Head of caudate nucleus (tissue), 42 donors: ENCODE results near the gene ITGA8.
A peak's percentile ranks its signal among the peaks of the same experiment; 100 is the strongest.

Experiments
- DNase-seq, 42 donors: peaks; one replicate each; pipeline versions ENCODE4 v3.0.0 to v3.0.0-alpha.2; 2020 to 2021; ENCODE audit warnings: mixed read lengths in 7 of 42
- intact Hi-C: fragments of 100-400 bp; cut with DNase I; formaldehyde crosslinking; loops from one replicate; pipeline ENCODE4 v1.15.0; 2022

Gene ITGA8

DNA sequence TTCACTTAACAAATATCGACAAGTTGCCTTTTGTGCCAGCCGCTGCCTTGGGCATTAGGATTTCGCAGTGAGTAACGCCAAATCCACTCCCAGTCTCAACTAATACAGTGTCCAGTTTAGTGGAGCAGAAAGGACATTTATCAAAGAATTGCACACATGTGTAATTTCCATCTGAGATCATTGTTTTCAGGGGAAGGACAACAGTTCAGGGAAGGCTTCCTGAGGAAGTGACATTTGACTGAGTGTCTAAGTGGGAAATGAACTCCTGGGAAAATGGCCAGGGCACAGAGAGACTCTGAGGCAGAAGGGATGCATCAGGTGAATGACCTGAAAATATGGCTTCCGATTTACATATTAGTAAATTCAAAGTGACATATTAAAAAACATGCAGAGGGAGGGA lies 89.4 kb downstream of the ITGA8 start:
- intact Hi-C loops: no loop called here
- DNase-seq: no peak

- intact Hi-C loops: no loop called here
- DNase-seq: no peak
Measured at GRCh38 chr10:15627617-15628196, 92.0 kb downstream of the ITGA8 start.

DNA sequence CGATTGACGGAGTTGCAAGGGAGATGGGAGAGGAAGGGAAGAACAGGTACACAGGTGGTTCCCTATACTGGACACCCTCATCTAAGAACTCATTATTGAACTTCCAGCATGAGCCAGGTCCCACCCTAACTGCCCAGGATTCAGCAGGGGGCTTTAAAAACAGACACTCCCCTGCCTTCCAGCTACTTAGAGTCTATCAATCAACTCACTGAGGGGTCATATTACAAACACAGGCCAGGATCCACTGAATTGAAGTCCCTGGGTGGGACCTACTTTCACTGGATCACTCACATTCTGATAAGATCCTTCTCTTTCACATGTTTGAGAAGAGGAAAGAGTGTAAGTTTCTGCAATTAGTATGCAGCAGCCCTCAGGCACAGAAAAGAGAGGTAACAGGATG lies 92.8 kb downstream of the ITGA8 start:
- intact Hi-C loops: no loop called here
- no peak for DNase-seq

DNA sequence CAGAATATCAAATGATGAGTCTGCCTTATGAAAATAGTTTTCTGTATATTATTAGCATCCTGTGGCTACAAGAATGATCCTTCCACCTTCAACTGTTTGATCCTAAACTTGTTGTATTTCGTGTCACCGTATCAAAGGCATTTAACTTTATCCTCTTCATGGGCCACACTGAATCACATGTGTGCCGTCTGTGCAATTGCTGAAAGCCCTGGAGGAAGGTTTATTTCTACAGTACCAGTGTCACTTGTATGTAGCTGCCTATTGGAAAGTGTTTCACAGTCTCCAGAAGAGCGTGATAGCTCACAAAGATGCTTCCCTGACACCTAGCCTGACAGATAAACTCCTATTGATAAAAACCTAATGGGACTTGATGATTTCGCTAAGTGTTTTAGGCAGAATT lies 94.5 kb downstream of the ITGA8 start:
- intact Hi-C loops: no loop called here
- DNase-seq: no peak

- no peak for DNase-seq
Measured at GRCh38 chr10:15624401-15625196, 95.1 kb downstream of the ITGA8 start.

DNA sequence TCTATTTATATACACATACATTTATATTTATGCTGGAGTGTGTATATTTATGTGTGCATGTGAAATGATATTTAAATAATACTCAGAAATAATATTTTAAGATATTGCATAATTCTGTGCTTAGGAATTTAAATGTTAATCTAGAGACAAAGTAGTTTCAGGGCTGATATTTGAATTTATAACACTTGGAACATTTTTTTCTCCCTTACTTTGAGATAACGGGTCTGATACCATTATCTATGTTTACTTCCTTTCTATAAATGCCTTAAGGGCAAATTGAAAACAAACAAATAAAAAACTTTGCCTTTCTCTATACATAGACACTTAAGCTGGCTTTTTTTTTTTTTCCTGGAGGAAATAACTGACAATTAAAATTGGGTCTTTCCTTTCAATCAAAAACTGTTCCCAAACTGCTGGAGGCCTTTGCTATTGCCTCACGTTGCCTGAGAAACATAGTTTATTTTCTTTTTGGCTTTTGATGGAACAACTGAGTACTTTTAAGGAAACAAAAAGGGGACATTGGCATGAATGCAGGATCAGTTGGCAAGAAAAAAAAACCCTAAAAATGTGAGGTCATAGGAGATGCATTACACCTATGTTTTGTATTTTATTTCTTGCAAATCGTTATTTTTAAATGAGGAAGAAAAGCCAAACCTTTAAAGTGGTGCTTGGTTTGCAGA lies 98.7 kb downstream of the ITGA8 start:
- intact Hi-C loops: no loop called here
- no peak for DNase-seq

More at GRCh38 chr10:15624401-15625196, 95.1 kb downstream of the ITGA8 start:
- intact Hi-C loops: no loop called here

- no peak for DNase-seq
- intact Hi-C loops: no loop called here
Measured at GRCh38 chr10:15620337-15620736, 99.4 kb downstream of the ITGA8 start.

GRCh38 chr10:15609246-15609645 lies 110.5 kb downstream of the ITGA8 start:
- intact Hi-C loops: no loop called here
- DNase-seq: no peak

- intact Hi-C loops: no loop called here
Measured at GRCh38 chr10:15606377-15606776, 113.3 kb downstream of the ITGA8 start.

GRCh38 chr10:15605740-15606369 lies 113.9 kb downstream of the ITGA8 start:
- intact Hi-C loops: no loop called here
- DNase-seq: no peak

More at GRCh38 chr10:15606377-15606776, 113.3 kb downstream of the ITGA8 start:
- DNase-seq: no peak

GRCh38 chr10:15603446-15604011 lies 116.2 kb downstream of the ITGA8 start:
- intact Hi-C loops: no loop called here
- DNase-seq: no peak

DNA sequence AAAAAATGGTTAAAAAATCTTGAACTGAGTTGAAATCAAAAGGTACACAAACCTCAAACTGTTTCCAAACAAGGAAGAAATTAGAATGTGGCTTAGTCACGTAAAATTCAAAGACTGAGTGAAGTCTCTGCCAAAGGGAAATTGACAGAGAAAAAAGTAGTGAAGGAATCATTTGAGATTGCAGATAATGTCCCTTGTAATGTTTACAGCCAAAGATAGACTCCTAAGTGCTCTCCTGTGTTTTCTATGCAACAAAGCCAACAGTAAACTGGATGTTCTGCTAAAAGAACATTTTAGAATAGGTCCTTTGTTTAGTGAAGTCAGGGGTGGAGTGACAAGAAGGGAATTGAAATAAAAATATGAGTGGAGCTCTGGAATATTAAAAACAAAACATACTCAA lies 117.9 kb downstream of the ITGA8 start:
- intact Hi-C loops: no loop called here
- no peak for DNase-seq

DNA sequence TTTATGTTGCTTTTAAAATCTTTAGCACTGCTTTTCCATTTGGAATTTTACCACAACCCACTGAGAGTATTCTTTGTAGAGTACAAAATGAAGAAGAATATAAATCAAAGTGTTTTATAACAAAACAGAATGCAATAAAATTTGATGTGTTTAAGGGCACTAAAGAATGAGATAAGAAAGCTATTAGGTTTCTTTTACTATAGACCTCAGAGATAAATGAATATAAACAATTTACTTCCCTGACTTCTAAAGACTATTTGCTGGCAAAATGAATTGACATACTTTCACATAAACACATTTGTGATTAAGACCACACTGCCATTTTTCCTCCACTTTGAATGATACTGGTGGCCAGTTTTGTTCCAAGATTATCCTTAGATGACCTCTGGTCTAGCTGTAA lies 124.5 kb downstream of the ITGA8 start:
- intact Hi-C loops: no loop called here
- DNase-seq: no peak

DNA sequence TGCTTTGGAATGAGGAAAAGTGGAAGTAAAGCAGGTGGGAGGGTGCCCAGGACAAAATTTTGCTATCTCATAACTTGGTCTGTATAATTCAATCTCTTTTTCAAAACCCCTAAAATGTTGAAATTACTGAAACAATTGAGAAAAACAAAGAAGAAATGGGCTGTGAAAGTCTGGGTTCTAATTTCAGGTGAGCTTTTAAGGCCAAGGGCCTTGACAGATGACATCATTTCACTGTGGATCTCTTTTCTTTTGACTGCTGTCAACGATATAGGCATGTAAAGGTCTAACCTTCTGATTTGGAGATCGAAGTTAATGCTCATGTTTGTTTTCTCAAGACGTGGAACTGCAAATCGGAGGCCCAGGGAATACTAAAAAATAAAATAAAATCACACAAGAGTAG lies 127.8 kb downstream of the ITGA8 start:
- DNase-seq: no peak
- intact Hi-C loops: no loop called here

DNA sequence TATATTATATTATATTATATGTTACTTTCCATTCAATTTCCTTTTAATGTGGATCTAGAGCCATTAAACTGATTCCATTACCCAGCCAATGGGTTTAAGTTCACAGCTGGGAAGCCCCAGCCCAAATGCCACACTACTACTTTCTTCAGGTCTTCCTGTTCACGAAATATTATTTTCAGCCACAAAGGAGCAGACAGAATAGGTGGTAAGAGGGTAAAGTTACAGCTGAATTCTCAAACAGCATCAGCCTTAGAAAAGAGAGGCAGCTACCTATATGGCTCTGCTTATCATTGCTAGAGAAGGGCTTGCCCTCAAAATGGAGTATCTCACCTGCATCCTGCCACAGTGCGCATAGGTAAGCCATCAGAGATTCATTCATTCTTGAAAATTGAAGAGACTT lies 128.3 kb downstream of the ITGA8 start:
- intact Hi-C loops: no loop called here
- no peak for DNase-seq

- intact Hi-C loops: no loop called here
- DNase-seq: no peak
Measured at GRCh38 chr10:15588635-15589508, 130.8 kb downstream of the ITGA8 start.

DNA sequence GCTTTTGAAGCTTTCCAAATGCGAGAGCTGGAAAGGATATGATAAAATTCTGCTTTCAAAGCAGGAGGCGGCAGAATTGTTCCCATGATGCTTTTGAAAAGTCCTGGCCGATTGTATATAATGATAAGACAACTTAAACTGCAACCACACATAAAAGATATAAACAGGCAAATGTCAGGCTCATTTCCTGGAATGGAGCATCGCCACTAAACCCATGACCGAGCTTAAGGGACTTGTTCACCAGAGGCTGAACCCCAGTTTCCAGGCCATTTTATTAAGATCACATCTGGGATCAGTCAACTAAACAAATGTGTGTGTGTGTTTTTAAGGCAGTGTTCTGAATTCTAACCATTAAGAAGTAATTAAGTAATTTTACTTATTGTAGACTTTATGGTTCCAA lies 131.6 kb downstream of the ITGA8 start:
- intact Hi-C loops: no loop called here
- DNase-seq: no peak

DNA sequence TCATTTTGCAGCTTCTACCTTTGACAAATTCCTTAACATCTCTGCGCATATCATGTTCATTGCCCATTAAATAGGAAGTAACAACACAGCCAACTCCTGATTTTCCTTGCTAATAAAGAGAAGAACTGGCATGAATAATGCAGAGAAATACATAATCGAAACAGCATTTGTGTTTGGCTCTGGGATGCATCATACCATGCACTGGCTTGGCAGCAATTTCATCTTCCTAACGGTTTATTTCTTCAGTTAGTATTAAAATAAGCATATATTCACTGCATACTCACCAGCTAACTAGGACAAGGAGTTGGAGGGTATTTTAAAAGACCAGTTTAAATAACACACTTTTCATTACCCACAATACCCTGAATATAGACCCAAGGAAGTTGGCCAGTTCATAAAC lies 132.5 kb downstream of the ITGA8 start:
- intact Hi-C loops: no loop called here
- no peak for DNase-seq

- intact Hi-C loops: no loop called here
- peak; percentile 10 to 86 (median 67) for DNase-seq
Measured at GRCh38 chr10:15585303-15585715, 134.4 kb downstream of the ITGA8 start.
